ENCODE data around the gene CEP152.

GRCh38 chr15:48794697-48795134 is 16.2 kb downstream of the CEP152 start:
- TF ChIP-seq CTCF (IDR thresholded peaks at IDR 0.05), result no peak
- TF ChIP-seq POLR2A (IDR thresholded peaks at IDR 0.05), result no peak
- no peak for TF ChIP-seq EP300 (IDR thresholded peaks at IDR 0.05)

Measured in tibial nerve (tissue), 4 donors.